ENCODE data around the gene MUC5AC. TPM values are rescaled to one million over a fixed set of nuclear protein-coding genes. Genes with fewer than 3 reads are reported as not detected.
A peak's percentile ranks its signal among the peaks of the same experiment; 100 is the strongest.

The MUC5AC gene
- total and polyA plus RNA-seq, 10 donors: under 0.01 TPM; not detected in 8

DNA sequence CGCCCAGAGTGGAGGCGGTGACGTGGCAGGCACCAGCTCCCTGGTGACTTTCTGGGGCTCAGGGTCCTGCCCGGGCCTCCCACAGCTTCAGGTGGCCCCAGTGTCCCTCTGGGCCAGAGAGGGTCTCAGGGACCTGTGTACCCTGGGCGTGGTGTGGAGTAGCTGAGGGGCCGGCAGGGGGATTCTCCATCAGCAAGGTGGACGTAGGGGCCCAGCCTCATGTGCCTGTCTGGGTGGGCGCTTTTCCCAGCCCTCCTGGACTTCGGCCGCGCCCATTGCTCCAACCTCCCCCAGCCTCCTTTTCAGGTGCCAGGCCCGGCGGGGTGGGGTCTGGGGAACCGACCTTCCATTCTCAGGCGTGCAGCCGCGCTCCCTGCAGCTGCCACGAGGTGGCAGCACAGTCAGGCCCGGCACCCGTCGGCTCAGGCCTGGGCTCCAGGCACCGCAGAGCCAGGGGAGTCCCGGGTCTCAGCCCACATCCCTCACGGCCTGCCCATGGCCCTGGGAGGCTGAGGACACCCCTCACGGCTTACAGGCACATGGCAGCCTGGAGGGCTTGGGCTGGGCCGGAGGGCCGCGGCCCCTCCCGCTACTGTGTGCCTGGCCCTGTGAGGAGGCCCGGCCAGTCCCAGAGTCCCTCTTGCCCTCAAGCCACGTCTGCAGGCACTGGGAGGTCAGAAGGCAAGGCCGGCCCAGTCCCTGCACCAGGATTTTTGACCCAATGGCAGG, 45.2 kb downstream of the MUC5AC start:
- H3K4me3 ChIP-seq: no peak overlapping the region
- DNase-seq: peak; percentile 91
- intact Hi-C loops (cut with DNase I; ENCODE audit: low total_unique reads): loop anchor here (5.0 to 10.0 kb wide), 2 partner anchors 314 to 372 kb away; partner anchors contain the start of gene DUSP8
- no peaks in the 10 kb centered on the region for H3K36me3 ChIP-seq
- 15 to 36% (median 25%) methylated on average over 14 to 32 of the region's 32 CpGs for WGBS, 5 donors
- H3K27me3 ChIP-seq (replicated peaks in 1 of 7): peaks cover 0 to 58% (median 19%) of the 10 kb centered on the region in 7 donors
- TF ChIP-seq POLR2AphosphoS5 (IDR thresholded peaks at IDR 0.05) (peak; percentile 20 to 46 (median 35)), POLR2A (IDR thresholded peaks at IDR 0.05) (no peak)
- TF ChIP-seq, protein P1, sequence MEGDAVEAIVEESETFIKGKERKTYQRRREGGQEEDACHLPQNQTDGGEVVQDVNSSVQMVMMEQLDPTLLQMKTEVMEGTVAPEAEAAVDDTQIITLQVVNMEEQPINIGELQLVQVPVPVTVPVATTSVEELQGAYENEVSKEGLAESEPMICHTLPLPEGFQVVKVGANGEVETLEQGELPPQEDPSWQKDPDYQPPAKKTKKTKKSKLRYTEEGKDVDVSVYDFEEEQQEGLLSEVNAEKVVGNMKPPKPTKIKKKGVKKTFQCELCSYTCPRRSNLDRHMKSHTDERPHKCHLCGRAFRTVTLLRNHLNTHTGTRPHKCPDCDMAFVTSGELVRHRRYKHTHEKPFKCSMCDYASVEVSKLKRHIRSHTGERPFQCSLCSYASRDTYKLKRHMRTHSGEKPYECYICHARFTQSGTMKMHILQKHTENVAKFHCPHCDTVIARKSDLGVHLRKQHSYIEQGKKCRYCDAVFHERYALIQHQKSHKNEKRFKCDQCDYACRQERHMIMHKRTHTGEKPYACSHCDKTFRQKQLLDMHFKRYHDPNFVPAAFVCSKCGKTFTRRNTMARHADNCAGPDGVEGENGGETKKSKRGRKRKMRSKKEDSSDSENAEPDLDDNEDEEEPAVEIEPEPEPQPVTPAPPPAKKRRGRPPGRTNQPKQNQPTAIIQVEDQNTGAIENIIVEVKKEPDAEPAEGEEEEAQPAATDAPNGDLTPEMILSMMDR (IDR thresholded peaks at IDR 0.05 in 8 of 11, conservative IDR thresholded peaks at IDR 0.05 in 3 of 11): peak; percentile 82 to 98 (median 95)
- H3K27ac ChIP-seq: no peak overlapping the region
- H3K4me1 ChIP-seq: peaks cover 0 to 10% (median 8%) of the 10 kb centered on the region in 6 donors
- H3K9me3 ChIP-seq: no peaks in the 10 kb centered on the region

DNA sequence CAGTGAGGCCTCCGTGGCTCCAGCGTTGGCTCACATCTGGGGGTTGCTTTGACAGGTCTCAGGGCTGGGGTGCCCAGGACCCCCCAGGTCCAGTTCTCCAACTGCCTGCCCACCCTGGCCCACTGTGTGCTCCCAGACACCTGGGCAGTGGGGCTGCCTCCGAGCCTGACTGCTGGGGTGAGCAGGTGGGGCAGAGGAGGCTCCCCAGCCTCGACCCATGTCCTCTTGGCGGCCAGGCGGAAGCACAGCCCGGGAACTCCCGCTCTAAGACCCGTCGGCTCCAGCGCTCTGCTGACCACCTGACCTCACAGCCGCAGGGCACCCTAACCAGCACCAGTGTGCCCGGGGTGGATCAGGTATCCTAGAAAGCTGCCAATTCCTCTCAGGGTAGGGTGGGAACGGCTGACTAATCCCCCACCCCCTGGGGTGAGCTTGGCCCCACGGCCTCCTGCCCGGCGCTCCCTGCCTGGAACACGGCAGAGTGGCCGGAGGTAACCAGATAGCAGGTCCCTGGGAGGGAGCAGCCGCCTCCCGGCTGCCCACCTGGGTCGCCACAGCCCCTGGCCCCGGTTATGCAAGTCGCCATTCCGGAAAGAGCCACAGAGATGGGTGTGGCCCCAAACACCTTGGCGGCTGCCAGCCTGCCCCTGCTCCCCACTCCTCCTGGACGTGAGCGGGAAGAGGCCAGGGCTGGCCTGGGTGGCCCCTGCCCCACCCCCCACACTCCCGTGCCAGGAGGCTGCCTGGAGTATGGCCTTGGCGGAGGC, 45.9 kb downstream of the MUC5AC start:
- intact Hi-C loops (cut with DNase I; ENCODE audit: low total_unique reads): loop anchor here (5.0 to 10.0 kb wide), 2 partner anchors 314 to 371 kb away; partner anchors contain the start of gene DUSP8
- TF ChIP-seq, protein P1 (IDR thresholded peaks at IDR 0.05 in 8 of 11, conservative IDR thresholded peaks at IDR 0.05 in 3 of 11): peak in 1 of 11 experiments; percentile 20
- no peak for TF ChIP-seq POLR2A (IDR thresholded peaks at IDR 0.05)
- no peaks in the 10 kb centered on the region for H3K9me3 ChIP-seq
- WGBS, 5 donors: 71 to 90% (median 76%) methylated on average over 2 to 30 of the region's 30 CpGs
- no peaks in the 10 kb centered on the region for H3K36me3 ChIP-seq
- H3K4me1 ChIP-seq: peaks cover 0 to 10% (median 8%) of the 10 kb centered on the region in 6 donors
- no peak overlapping the region for H3K4me3 ChIP-seq
- peak; percentile 71 for DNase-seq
- peaks cover 0 to 50% (median 18%) of the 10 kb centered on the region in 7 donors for H3K27me3 ChIP-seq (replicated peaks in 1 of 7)
- no peak overlapping the region for H3K27ac ChIP-seq

DNA sequence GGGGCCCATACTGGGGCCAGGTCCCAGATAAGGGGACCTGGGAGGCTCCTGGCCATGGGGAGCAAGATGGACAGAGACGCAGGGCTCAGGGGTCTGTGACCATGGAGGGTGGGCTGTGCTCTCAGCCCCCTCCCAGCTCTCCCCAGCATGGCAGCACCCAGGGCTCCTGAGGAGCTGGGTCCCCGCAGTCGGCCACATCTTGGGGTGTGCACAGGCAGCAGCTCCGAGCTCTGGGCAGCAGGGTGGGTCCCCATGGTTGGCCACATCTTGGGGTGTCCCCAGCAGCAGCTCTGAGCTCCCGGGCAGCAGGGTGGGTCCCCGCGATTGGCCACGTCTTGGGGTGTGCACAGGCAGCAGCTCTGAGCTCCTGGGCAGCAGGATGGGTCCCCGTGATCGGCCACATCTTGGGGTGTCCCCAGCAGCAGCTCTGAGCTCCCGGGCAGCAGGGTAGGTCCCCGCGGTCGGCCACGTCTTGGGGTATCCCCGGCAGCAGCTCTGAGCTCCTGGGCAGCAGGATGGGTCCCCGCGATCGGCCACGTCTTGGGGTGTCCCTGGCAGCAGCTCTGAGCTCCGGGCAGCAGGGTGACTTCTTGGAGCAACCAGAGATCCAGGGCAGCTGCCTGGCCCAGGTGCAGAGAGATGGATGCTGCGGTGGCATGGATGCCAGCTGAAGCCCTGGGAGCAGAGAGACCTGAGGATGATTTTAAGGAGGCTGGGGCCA, 46.8 kb downstream of the MUC5AC start:
- peak; percentile 59 for DNase-seq
- Histone ChIP-seq H3K4me3 (no peak overlapping the region), H3K4me1 (peaks cover 0 to 10% (median 8%) of the 10 kb centered on the region in 6 donors), H3K27ac (no peak overlapping the region), H3K27me3 (replicated peaks in 1 of 7) (peaks cover 0 to 42% (median 10%) of the 10 kb centered on the region in 7 donors), H3K9me3 (peaks cover 0 to 3% (median 0%) of the 10 kb centered on the region in 8 donors), H3K36me3 (no peaks in the 10 kb centered on the region)
- intact Hi-C loops (cut with DNase I; ENCODE audit: low total_unique reads): loop anchor here (5.0 to 10.0 kb wide), 2 partner anchors 313 to 370 kb away; partner anchors contain the start of gene DUSP8
- WGBS, 5 donors: 80 to 90% (median 89%) methylated on average over 2 to 22 of the region's 22 CpGs
- TF ChIP-seq, protein P1 (IDR thresholded peaks at IDR 0.05 in 8 of 11, conservative IDR thresholded peaks at IDR 0.05 in 3 of 11): no peak
- TF ChIP-seq POLR2AphosphoS5 (IDR thresholded peaks at IDR 0.05): no peak
